Brain pericyte (primary cell): ENCODE measurements around the gene TCP1.
"Not testable (repeated sequence)": the region's sequence is repeated elsewhere in the genome, so short reads cannot be mapped to it uniquely, and the experiment has no call there.

Experiments used
- DNase-seq: peaks from one replicate; pipeline ENCODE4 v3.0.0-alpha.2; 2012; ENCODE audit warnings: low read depth, low spot score

The TCP1 gene

DNA sequence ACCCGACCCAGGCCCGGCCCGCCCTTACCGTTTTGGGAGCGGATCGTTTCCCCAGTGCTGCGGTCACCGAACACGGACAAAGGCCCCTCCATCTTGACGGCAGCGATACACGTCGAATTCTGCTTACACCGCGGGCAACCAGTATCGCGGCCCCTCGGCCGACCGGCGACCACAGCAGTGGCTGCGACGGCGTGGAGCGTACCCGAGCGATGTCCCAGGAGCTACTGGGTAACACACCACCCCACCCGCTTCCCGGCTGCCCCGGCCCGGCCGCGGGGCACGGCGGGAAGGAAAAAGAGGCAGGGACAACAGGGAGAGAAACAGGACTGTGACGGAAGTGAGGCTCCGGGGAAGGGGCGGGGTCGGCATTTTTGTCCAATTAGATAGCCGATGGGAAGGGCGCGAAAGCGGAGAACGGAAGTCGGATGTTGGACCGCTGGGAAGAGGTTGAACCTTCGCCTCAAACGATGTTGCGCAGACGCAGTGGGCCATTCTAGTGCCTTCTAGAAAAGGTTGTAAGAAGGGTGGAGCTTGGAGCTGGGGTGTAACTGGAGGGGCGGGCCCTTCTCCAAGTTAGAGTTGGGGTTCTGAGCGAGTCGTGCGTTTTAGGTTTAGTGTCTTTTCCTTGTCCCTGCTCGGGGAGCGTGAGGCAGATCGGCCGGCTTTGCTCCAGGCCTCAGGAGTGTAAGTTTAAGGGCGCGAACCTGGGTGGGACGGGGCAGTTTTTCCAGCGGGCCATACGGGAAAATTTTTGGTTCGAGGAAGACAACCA is at the start of gene TCP1:
TCP1 (minus strand) TSS at position 226 of the 772 bp plus-strand sequence; CDS start at position 92, 134 bp downstream.
- peak; percentile 98 for DNase-seq

- DNase-seq, result no peak
Observed at GRCh38 chr6:159838020-159838744, 48.8 kb upstream of the TCP1 start.

- DNase-seq, result no peak
Observed at GRCh38 chr6:159837511-159837910, 48.1 kb upstream of the TCP1 start.

GRCh38 chr6:159836718-159837490 is 47.5 kb upstream of the TCP1 start:
- no peak for DNase-seq

DNA sequence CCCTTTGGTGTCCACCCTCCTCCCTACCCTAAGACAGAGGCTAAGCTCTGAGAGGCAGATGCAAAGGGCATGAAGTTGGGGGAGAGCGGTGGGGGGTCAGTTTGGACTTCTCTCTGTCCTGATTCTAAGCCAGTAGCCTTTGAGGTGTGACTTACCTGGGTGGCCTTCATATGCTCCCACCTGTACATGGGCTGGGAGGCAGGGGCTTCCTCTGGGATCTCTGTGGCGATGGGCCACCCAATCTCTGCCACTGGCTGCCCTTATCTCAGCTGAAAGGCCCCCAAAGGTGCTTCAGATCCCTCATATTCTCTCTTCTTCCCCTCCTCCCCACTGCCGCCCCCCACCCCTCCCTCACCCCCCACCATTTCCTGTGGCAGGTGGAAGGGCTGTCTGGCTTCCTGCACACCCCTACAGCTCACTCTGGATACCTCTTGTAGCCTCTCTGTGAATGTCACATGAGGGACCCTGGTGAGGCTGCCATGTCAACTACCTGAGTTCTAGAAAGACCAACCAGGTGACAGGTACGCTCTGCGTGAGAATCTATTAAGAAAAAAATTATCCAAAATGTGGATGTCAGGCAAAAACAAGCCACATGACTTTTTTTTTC is 44.7 kb upstream of the TCP1 start:
- DNase-seq, result no peak

DNA sequence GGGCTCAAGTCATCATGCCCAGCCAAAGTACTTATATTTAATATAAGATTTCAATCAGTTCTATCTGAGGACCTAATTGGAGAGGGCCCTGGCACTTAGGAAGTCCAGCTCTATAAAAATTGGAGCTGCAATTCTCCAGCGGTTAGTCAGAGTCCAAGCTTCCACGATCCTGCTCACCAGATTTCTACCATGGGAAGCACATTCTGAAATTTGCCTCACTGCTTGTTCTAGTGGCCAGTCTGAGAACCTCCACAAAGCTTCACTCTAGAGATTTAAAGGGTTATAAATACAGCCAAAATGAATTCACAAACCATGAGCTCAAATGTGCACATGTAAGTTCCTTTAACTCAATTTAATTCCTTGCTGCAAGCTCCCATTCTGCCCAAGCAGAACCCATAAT is 44.2 kb upstream of the TCP1 start:
- no peak for DNase-seq

DNA sequence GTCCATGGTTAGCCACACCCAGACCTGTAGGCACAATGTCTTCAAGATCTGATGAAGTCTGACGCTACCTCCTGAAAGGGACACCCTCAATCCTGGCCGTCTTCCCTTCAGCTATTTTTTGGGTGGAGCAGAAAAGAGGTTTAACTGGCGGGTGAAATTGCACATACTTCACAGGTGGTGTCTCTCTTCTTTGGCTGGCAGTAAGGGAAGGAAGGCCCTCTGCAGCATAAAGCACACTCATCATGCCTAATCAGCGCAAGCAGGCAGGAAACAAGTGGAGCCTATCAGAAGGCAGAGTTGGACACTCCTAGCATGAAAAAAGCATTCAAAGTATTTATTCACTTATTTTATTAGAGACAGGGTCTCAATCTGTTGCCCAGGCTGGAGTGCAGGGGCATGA is 43.5 kb upstream of the TCP1 start:
- DNase-seq, result no peak

DNA sequence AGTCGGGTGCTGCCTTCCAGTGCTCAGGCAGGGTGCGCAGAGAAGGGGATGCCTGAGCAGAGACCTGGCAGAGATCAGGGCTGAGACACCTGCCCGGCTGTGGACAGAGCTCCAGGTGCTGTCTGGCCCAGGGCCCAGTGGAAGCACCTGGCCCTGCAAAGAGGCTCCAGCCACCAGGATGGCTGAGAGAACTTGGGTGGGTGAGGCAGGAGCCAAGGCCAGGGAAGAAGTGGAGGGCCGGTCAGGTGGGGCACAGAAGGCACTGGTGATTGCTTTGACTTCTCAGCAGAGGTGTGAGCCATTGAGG is 41.9 kb upstream of the TCP1 start:
- DNase-seq, result no peak

DNA sequence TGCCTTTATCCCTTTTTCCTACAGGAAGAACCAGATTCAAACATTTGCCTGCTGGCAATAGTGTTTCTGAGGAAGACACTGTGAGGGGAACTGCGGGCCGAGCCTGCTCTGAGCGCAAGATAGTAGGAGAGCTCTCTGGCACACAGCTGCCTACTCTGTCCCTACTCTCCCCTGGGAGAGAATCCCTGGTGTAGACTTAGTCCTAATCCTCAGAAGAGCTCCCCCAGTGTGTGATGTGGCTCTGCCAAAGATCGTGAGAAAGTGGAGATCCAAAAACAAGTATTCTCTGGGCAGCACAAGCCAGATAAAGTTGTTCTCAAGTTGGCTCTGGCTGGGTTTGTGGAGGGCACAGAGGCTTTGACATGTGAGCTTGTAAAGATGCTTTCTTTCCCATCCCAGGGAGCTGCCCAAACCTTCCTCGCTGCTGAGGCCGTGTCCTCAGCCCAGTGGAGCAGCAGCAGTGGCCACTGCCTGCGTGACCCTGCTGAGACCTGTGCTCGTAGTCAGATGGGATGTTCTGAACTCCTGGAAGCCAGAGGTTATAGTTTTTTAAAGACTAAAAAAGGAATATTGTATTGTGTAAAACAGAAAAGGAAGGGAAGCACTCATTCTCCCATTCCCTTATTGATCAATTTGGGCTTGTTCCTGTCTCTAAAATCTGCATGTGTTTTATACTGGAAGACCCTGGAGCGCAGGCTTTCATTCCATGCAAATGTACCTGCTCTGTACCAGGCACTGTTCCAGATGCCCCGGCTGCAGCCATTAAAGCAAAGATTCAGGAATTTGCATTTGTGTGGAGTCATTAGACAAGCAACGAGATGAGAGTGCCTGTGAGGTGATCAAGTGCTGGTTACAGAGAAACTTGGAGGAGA is 41.3 kb upstream of the TCP1 start:
- DNase-seq, result no peak

GRCh38 chr6:159829526-159829925 is 40.1 kb upstream of the TCP1 start:
- no peak for DNase-seq

DNA sequence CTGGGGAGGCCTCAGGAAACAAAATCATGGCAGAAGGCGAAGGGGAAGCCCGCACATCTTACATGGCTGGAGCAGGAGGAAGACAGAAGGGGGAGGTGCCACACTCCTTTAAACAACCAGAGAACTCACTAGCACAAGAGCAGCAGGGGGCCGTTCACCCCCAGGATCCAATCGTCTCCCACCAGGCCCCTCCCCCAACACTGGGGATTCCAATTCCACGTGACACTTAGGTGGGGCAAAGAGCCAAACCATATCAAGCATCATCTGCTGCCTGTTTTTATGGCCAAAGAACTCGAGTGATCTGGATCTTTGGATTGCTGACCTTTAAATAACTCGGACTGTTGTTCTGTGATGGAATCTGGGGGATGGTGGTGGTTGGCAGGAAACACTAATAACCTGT is 38.7 kb upstream of the TCP1 start:
- no peak for DNase-seq

DNA sequence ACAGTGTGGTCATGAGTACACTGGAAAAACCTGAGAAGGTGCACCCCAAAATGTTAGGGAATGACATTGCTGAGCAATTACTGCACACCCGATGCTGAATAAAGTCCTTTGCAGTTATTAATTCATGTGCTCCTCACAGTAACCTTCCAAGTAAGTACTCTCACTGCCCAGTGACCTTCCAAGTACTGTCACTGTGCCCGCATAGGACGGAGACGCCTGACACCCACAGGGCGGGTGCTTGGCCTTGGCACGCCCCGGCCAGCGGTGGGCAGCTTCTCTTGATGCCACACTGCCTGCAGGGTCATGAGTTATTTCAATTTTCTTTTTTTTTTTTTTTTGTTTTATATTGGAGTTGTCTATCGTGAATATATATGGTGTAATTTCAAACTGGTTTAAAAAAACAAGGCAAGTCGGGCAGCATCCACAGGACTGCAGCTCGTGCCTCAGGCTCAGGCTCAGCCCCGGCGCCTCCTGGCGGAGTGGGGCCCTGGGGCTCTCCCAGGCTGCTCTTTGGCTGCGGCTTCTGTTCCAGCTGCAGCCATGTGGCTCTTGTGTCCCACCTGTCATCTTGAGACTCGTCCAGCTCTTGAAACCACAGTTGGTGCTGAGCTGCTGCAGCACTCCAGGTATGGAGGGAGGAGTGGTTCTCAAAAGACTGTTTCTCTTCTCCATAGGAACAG is 37.7 kb upstream of the TCP1 start:
- DNase-seq, result no peak

GRCh38 chr6:159826004-159826403 is 36.6 kb upstream of the TCP1 start:
- no peak for DNase-seq

DNA sequence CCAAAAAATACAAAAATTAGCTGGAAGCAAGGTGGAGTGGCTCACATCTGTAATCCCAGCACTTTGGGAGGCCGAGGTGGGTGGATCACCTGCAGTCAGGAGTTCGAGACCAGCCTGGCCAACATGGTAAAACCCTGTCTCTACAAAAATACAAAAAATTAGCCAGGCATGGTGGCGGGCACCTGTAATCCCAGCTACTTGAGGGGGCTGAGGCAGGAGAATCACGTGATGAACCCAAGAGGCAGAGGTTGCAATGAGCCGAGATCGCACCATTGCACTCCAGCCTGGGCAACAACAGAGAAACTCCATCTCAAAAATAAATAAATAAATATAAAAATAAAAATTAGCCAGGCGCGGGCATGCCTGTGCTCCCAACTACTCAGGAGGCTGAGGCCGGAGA is 35.3 kb upstream of the TCP1 start:
- not testable (repeated sequence) for DNase-seq

- DNase-seq, result no peak
Observed at GRCh38 chr6:159823953-159824352, 34.6 kb upstream of the TCP1 start.

DNA sequence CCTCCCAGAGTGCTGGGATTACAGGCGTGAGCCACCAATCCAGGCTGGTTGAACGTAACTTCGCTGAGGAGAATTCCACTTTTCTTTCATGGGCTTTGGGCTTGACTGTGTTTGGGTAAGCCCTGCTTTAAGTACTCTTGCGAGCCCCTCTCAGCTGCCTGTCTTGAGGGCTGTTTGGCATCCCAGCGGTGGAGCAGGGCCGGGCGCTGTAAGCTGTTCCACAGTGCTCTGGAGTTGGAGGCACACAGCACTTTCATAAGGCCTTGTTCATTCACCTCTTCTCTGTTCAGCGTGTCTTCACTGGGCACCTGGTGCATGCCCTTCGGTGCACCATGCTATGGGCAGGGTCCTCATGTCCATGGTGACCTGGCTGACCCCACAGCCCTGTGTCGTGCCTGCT is 32.3 kb upstream of the TCP1 start:
- DNase-seq, result no peak

DNA sequence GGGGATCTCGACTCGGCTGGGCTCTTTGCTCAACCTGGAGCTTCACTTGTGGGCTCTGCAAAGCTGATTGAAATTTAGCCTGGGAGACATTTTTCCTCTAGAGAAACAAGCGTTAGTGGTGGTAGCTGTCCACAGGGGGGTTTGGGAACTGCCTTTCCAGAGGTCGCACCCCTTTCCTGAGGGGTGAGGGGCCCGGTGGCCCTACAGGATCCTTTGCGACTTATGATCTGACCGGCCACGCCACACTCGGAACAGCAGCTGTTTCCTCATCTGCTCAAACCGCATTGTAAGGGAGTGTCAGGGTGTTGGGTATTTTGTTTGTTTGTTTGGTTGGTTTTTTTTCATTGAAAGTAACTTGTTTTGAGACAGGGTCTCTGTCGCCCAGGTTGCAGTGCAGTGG is 31.7 kb upstream of the TCP1 start:
- DNase-seq, result no peak

DNA sequence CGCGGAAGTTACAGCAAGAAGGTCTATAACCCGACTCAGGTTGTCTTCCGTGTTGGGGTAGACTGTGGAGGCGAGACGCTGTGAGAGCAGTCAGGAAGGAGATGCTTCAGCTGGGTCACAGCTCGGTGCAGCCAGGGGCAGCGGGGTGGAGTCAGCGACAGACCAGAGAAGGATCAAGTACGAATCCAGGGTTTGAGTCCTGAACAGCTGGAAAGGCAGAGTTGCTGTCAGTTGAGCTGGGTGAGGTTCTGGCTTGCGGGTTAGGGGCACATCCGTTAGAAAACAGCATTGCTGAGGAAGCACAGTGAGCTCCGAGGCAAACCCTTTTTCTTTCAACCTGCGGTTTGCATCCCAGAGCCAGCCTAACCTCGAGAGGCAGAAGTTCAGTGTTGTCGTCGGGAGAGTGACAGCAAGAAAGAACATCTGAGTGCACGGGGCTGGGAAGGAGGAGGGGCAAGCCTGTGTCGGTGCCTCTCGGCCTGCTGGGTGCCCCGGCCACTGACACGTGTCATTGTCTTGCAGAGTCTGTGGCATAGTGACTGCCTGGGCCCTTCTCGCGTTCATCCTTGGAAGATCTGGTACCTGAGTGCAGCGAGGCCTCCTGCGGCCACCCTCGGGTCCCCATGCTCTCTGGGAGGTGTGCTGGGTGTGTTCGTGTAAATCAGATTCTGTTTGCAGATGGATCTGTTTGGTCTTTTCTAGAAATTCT is 30.7 kb upstream of the TCP1 start:
- no peak for DNase-seq

GRCh38 chr6:159819098-159819497 is 29.7 kb upstream of the TCP1 start:
- no peak for DNase-seq
